ENCODE data around the gene TXNDC5.

The TXNDC5 gene

GRCh38 chr6:7921046-7921445 lies 10.5 kb upstream of the TXNDC5 start:
- peaks cover 8% of the 10 kb centered on the region for H3K4me1 ChIP-seq (ENCODE audit: insufficient read depth, low read length, severe bottlenecking)
- no peak overlapping the region for H3K4me3 ChIP-seq (ENCODE audit: low read depth, low read length, poor library complexity, severe bottlenecking)
- no peak overlapping the region for H2AFZ ChIP-seq (ENCODE audit: low read length)
- no peaks in the 10 kb centered on the region for H3K27me3 ChIP-seq (ENCODE audit: insufficient read depth, low read length)
- H3F3A ChIP-seq (ENCODE audit: insufficient read depth, low read length), result no peaks in the 10 kb centered on the region
- TF ChIP-seq EZH2 (IDR thresholded peaks at IDR 0.05; ENCODE audit: borderline replicate concordance, low read length) (no peak), CTCF (IDR thresholded peaks at IDR 0.05; ENCODE audit: low read length) (no peak)
- H3K9me3 ChIP-seq (ENCODE audit: low read length), result no peaks in the 10 kb centered on the region
- H3K36me3 ChIP-seq (ENCODE audit: insufficient read depth, low read length), result no peaks in the 10 kb centered on the region
- H3K27ac ChIP-seq (ENCODE audit: low read depth, low read length, poor library complexity, severe bottlenecking), result no peak overlapping the region
- no peaks in the 10 kb centered on the region for H3K79me2 ChIP-seq (ENCODE audit: insufficient read depth, low read length)
- no peak overlapping the region for H3K4me2 ChIP-seq (ENCODE audit: low read length)
- H3K9ac ChIP-seq (ENCODE audit: low read length), result no peak overlapping the region
- no peaks in the 10 kb centered on the region for H4K20me1 ChIP-seq (ENCODE audit: insufficient read depth, low read length)
- no peaks in the 10 kb centered on the region for H3K9me2 ChIP-seq (ENCODE audit: low read depth, low read length)

- no peak for TF ChIP-seq EZH2 (IDR thresholded peaks at IDR 0.05; ENCODE audit: borderline replicate concordance, low read length)
- TF ChIP-seq CTCF (IDR thresholded peaks at IDR 0.05; ENCODE audit: low read length), result no peak
- Histone ChIP-seq H3K9ac (ENCODE audit: low read length) (no peak overlapping the region), H3K4me2 (ENCODE audit: low read length) (no peak overlapping the region), H3K27ac (ENCODE audit: low read depth, low read length, poor library complexity, severe bottlenecking) (no peak overlapping the region), H3K4me1 (ENCODE audit: insufficient read depth, low read length, severe bottlenecking) (peaks cover 8% of the 10 kb centered on the region), H3K36me3 (ENCODE audit: insufficient read depth, low read length) (no peaks in the 10 kb centered on the region), H3K9me2 (ENCODE audit: low read depth, low read length) (no peaks in the 10 kb centered on the region), H4K20me1 (ENCODE audit: insufficient read depth, low read length) (no peaks in the 10 kb centered on the region), H3K9me3 (ENCODE audit: low read length) (no peaks in the 10 kb centered on the region), H3K79me2 (ENCODE audit: insufficient read depth, low read length) (no peaks in the 10 kb centered on the region), H3K27me3 (ENCODE audit: insufficient read depth, low read length) (peaks cover 5% of the 10 kb centered on the region; the same call in 1 of the 2 replicates), H2AFZ (ENCODE audit: low read length) (no peak overlapping the region), H3K4me3 (ENCODE audit: low read depth, low read length, poor library complexity, severe bottlenecking) (no peak overlapping the region), H3F3A (ENCODE audit: insufficient read depth, low read length) (no peaks in the 10 kb centered on the region)
Observed at GRCh38 chr6:7920425-7920824, 9.8 kb upstream of the TXNDC5 start.

- H3K36me3 ChIP-seq (ENCODE audit: insufficient read depth, low read length), result no peaks in the 10 kb centered on the region
- peaks cover 6% of the 10 kb centered on the region; the same call in 1 of the 2 replicates for H3K27me3 ChIP-seq (ENCODE audit: insufficient read depth, low read length)
- TF ChIP-seq CTCF (IDR thresholded peaks at IDR 0.05; ENCODE audit: low read length) (no peak), EZH2 (IDR thresholded peaks at IDR 0.05; ENCODE audit: borderline replicate concordance, low read length) (no peak)
- no peaks in the 10 kb centered on the region for H3K79me2 ChIP-seq (ENCODE audit: insufficient read depth, low read length)
- peaks cover 8% of the 10 kb centered on the region for H3K4me1 ChIP-seq (ENCODE audit: insufficient read depth, low read length, severe bottlenecking)
- no peak overlapping the region for H3K9ac ChIP-seq (ENCODE audit: low read length)
- H3K9me2 ChIP-seq (ENCODE audit: low read depth, low read length), result no peaks in the 10 kb centered on the region
- no peak overlapping the region for H3K27ac ChIP-seq (ENCODE audit: low read depth, low read length, poor library complexity, severe bottlenecking)
- no peak overlapping the region for H2AFZ ChIP-seq (ENCODE audit: low read length)
- no peaks in the 10 kb centered on the region for H4K20me1 ChIP-seq (ENCODE audit: insufficient read depth, low read length)
- no peak overlapping the region for H3K4me2 ChIP-seq (ENCODE audit: low read length)
- H3K9me3 ChIP-seq (ENCODE audit: low read length), result no peaks in the 10 kb centered on the region
- no peak overlapping the region for H3K4me3 ChIP-seq (ENCODE audit: low read depth, low read length, poor library complexity, severe bottlenecking)
- H3F3A ChIP-seq (ENCODE audit: insufficient read depth, low read length), result no peaks in the 10 kb centered on the region
Observed at GRCh38 chr6:7919871-7920270, 9.3 kb upstream of the TXNDC5 start.

Data from OCI-LY1 (cell line).